Activated naive CD4-positive, alpha-beta T cell treated with anti-CD3 and anti-CD28 coated beads, Interleukin-2, amount 50 U/mL, for 72 hours (primary cell): ENCODE measurements around the gene KLRK1. TPM values are rescaled to one million over a fixed set of nuclear protein-coding genes. Genes with fewer than 3 reads are reported as not detected.
"Not testable (repeated sequence)": the region's sequence is repeated elsewhere in the genome, so short reads cannot be mapped to it uniquely, and the experiment has no call there.

ENCODE experiments used
- ATAC-seq, 2 donors: fragments of 150-1000 bp; cut with Tn5 transposase; 2 replicates each; pipeline ENCODE4 v1.10.0; 2021; ENCODE audit warnings: mild to moderate bottlenecking in 2 of 2, moderate library complexity in 2 of 2
- DNase-seq, 2 donors: peaks; one replicate each; pipeline ENCODE4 v3.0.0; 2021 to 2022; ENCODE audit warnings: low spot score in 2 of 2
- H3K27ac Mint-ChIP-seq, 2 donors: one replicate each; pipeline ENCODE4 v1.8.0; 2022; ENCODE audit warnings: mild to moderate bottlenecking in 2 of 2, mixed read lengths in 2 of 2
- H3K36me3 Mint-ChIP-seq, 2 donors: one replicate each; pipeline ENCODE4 v1.8.0; 2022; ENCODE audit warnings: mixed read lengths in 2 of 2
- H3K9me3 Mint-ChIP-seq, 2 donors: one replicate each; pipeline ENCODE4 v1.8.0; 2022; ENCODE audit warnings: mixed read lengths in 2 of 2
- total RNA-seq, 2 donors: library from RNA; stranded (reverse); gene quantifications; one replicate each; pipeline ENCODE4 v1.2.3, GENCODE V29; 2022

KLRK1 gene
- total RNA-seq, result 1 to 10 TPM in 1 of 2 donors, under 1 TPM in 1; 0.39 to 2.8 TPM

DNA sequence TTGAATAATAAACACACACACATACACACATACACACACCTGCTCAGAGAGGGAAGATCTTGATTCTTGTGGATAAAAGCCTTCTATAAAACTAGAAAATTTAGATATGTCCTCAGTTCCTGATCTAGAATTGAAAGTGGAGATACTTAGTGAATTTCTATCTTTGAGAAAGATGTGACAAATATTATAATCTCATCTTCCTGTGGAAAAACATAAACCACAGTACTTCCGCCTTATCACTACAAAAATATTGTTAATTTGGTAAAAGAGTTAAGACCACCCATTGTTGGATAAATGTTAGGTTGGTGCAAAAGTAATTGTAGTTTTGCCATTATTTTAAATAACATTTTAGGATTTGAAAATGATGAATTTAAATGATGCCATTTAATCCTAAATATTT lies at the start of gene KLRK1:
Gene KLRK1 (minus strand): TSS at position 138 of the 400 bp plus-strand sequence. CDS start 1,231 bp downstream, outside the sequence.
- DNase-seq (no peak), ATAC-seq (no peak)
- Mint-ChIP-seq H3K27ac (no peak within 1 kb of the TSS), H3K36me3 (no peaks in the 10 kb centered on the region), H3K9me3 (no peaks in the 10 kb centered on the region)

DNA sequence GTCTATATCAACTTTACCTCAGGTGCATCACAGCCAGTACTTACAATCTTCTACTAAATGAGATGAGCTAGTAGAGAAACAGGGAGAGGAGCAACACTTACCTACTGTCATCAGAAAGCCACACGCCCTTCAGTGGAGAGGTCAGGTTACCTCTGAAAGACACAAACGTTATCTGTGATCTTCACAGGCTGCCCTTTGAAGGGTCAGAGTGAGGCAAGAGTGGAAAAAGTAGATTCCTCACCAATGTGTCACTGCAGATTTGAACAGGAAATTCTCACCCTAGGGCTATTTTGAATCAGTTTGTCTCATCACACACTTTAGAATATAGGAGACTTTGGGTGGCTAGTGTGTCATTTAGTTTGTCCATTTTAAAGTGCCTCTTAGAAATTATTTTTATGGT lies 47.8 kb upstream of the KLRK1 start:
- H3K9me3 Mint-ChIP-seq, H3K36me3 Mint-ChIP-seq, DNase-seq, H3K27ac Mint-ChIP-seq: not testable (repeated sequence)
- ATAC-seq, result peak in 1 of 2 donors; percentile 65

DNA sequence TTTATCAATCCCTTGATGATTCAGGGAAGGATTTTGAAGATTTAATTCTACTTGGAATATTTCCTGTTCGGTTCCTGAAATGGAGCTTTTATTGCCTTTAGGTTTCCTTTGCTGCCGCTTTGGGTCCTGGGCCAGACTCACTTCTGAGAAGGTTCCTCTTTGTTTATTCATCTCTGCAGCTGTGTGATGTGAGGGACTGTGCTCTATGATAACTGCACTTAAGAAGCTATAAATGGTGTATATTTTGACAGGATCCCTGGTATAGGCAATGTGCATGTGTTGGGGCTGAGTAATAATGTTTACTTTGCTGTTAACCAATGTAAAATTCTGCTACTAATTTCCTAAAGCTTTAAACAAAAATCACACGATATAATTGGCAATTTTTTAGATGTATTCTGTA lies 46.0 kb upstream of the KLRK1 start, which contains the start of gene KLRC2:
Gene KLRC2 (minus strand): TSS at position 195 of the 400 bp plus-strand sequence. CDS start 24 bp downstream, at position 171.
- H3K36me3 Mint-ChIP-seq, DNase-seq, ATAC-seq, H3K27ac Mint-ChIP-seq, H3K9me3 Mint-ChIP-seq: not testable (repeated sequence)

DNA sequence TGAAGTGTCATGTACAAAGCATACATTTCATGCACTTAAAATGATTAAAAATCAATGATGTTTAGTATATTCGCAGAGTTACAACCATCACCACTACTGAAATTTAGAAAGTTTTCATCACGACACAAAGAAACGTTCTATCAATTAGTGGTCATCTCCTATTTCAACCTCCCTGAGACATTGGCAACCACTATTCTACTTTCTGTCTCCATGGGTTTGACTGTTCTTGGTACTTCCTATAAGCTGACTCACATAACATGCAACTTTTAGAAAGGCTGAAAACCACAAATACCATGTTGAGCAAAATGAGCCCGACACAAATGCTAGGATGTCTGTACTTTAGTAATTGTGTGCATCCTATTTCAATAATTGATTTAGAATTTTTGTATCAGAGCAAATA lies 40.8 kb upstream of the KLRK1 start:
- not testable (repeated sequence) for ATAC-seq, DNase-seq, H3K9me3 Mint-ChIP-seq, H3K27ac Mint-ChIP-seq, H3K36me3 Mint-ChIP-seq

DNA sequence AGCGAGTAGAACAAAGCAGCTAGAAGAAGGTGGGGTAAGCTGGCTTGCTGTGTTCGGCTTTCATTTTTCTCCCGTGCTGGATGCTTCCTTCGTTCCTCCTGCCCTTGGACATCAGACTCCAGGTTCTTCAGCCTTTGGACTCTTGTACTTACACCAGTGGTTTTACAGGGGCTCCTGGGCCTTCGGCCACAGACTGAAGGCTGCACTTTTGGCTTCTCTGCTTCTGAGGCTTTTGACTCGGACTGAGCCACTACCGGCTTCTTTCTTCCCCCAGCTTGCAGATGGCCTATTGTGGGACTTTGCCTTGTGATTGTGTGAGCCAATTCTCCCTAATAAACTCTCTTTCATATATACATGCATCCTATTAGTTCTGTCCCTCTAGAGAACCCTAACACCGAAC lies 36.1 kb upstream of the KLRK1 start:
- not testable (repeated sequence) for H3K9me3 Mint-ChIP-seq, ATAC-seq, DNase-seq, H3K27ac Mint-ChIP-seq, H3K36me3 Mint-ChIP-seq

DNA sequence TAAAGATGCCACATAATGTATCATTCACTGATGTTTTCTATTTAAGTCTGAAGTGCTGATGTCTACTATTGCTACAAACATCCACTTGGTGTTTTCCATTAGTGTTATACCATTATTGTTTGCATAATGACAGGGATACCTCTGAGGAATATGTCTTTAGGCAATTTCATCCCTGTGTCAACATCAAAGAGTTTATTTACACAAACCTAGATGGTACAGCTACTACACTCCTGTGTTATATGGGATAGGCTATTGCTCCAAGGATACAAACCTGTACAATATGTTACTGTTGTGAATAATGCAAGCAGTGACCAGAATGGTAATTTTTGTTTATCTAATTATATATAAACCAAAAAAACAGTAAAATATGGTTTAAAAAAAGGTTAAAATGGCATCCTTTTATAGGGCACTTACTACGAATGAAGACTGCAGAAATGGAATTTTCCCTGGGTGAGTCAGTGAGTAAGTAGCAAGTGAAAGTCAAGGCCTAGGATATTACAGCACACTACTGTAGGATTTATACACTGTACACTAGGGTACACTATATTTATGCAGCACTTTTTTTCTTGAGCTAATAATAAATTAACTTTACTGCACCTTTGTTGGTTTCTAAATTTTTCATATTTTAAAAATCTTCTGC lies 34.5 kb upstream of the KLRK1 start:
- not testable (repeated sequence) for ATAC-seq, H3K27ac Mint-ChIP-seq, H3K36me3 Mint-ChIP-seq, H3K9me3 Mint-ChIP-seq, DNase-seq

DNA sequence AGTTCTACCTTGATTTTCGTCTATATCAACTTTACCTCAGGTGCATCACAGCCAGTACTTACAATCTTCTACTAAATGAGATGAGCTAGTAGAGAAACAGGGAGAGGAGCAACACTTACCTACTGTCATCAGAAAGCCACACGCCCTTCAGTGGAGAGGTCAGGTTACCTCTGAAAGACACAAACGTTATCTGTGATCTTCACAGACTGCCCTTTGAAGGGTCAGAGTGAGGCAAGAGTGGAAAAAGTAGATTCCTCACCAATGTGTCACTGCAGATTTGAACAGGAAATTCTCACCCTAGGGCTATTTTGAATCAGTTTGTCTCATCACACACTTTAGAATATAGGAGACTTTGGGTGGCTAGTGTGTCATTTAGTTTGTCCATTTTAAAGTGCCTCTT lies 32.3 kb upstream of the KLRK1 start:
- peak in 1 of 2 donors; percentile 79 for ATAC-seq
- not testable (repeated sequence) for H3K9me3 Mint-ChIP-seq, H3K27ac Mint-ChIP-seq, H3K36me3 Mint-ChIP-seq, DNase-seq

DNA sequence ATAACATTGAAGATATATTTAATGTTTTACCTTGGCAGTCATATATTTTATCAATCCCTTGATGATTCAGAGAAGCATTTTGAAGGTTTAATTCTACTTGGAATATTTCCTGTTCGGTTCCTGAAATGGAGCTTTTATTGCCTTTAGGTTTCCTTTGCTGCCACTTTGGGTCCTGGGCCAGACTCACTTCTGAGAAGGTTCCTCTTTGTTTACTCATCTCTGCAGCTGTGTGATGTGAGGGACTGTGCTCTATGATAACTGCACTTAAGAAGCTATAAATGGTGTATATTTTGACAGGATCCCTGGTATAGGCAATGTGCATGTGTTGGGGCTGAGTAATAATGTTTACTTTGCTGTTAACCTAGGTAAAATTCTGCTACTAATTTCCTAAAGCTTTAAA lies 30.5 kb upstream of the KLRK1 start, which contains the start of gene KLRC3:
Gene KLRC3 (minus strand): TSS at position 262 of the 400 bp plus-strand sequence. CDS start 45 bp downstream, at position 217.
- not testable (repeated sequence) for ATAC-seq, H3K27ac Mint-ChIP-seq, H3K9me3 Mint-ChIP-seq, H3K36me3 Mint-ChIP-seq, DNase-seq

DNA sequence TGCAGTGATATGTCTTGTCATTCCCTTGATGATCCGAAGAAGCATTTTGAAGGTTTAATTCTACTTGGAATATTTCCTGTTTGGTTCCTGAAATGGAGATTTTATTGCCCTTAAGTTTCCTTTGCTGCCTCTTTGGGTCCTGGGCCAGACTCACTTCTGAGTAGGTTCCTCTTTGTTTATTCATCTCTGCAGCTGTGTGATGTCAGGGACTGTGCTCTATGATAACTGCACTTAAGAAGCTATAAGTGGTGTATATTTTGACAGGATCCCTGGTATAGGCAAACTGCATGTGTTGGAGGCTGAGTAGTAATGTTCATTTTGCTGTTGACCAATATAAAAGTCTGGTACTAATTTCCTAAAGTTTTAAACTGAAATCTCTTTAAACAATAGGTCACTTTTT lies 19.6 kb upstream of the KLRK1 start, which contains the start of gene KLRC4:
Gene KLRC4 (minus strand): TSS at position 366 of the 400 bp plus-strand sequence. CDS start 182 bp downstream, at position 184.
- H3K27ac Mint-ChIP-seq, result no peak within 1 kb of the TSS
- ATAC-seq, result no peak
- no peak for DNase-seq
- H3K36me3 Mint-ChIP-seq, result no peaks in the 10 kb centered on the region
- H3K9me3 Mint-ChIP-seq, result no peaks in the 10 kb centered on the region

DNA sequence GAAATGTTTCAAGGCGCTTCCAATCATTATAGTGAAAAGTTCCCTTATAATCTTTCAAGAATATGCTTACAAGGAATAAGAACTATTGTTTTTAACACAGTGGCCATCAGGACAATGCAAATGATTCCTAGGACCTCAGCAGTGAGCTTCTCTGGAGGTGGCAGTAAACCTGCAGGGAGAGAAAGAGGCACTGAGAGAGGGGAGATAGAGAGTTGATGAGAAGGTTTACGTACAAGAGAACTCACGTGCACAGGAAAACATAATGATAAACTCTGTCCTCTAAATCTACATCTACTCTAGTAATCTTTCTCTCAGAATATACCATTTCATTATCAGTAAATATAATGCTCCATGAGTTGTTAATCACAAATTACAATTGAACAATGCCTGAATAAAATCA lies 19.0 kb upstream of the KLRK1 start:
- Mint-ChIP-seq H3K9me3 (no peaks in the 10 kb centered on the region), H3K36me3 (no peaks in the 10 kb centered on the region), H3K27ac (no peak overlapping the region)
- ATAC-seq (no peak), DNase-seq (no peak)

DNA sequence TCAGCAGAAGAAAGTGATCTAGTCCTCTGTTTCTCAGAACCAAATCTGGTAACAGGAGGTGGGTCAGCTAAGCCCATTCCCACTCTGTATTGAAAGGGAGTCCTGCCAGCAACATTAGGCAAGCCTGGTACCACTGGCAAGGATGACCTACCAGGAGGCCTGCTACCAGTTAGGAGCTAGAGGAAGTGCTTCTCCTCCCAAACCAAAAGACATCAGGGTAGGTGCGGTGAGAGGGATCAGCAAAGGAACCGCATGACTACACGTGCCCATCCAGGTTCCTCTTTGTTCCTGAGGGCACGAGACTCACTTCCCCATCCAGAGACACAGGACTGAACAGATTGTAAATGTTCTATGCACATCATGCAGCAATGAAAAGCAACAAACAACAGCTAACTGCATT lies 16.9 kb upstream of the KLRK1 start:
- DNase-seq, result no peak
- no peak for ATAC-seq
- no peaks in the 10 kb centered on the region for H3K36me3 Mint-ChIP-seq
- H3K27ac Mint-ChIP-seq, result no peak overlapping the region
- H3K9me3 Mint-ChIP-seq, result no peaks in the 10 kb centered on the region

DNA sequence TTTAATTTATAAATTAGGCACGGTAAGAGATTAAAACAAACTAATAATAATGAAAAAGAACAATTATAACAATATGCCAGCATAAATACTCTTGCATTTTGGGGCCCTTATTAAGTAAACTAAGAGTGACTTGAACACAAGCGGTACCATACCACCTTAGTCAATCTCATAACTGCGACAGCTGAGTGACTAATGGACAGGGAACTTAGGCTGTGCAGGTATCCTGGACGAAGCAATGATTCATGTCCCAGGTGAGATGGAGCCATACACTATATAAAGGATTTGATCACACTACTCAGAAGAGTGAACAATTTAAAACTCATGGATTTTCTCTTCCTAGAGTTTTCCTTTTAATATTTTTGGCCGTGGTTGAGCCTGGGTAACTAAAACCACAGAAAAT lies 15.5 kb upstream of the KLRK1 start:
- no peaks in the 10 kb centered on the region for H3K9me3 Mint-ChIP-seq
- no peaks in the 10 kb centered on the region for H3K36me3 Mint-ChIP-seq
- H3K27ac Mint-ChIP-seq, result no peak overlapping the region
- ATAC-seq (no peak), DNase-seq (no peak)

DNA sequence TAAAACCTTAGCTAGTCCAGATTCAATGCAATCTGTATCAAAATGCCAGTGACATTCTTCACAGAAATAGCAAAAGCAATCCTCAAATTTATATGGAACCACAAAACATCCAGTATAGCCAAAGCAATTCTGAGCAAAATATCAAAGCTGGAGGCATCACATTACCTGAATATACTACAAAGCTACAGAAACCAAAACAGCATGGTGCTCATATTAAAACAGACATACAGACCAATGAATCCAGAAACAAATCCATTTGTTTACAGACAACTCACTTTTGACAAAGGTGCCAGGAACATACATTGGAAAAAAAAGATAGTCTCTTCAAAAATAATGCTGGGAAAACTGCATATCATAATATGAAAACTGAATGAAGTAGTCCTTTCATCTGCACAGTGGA lies 15.0 kb upstream of the KLRK1 start:
- Mint-ChIP-seq H3K36me3 (no peaks in the 10 kb centered on the region), H3K9me3 (no peaks in the 10 kb centered on the region), H3K27ac (no peak overlapping the region)
- DNase-seq (no peak), ATAC-seq (no peak)

DNA sequence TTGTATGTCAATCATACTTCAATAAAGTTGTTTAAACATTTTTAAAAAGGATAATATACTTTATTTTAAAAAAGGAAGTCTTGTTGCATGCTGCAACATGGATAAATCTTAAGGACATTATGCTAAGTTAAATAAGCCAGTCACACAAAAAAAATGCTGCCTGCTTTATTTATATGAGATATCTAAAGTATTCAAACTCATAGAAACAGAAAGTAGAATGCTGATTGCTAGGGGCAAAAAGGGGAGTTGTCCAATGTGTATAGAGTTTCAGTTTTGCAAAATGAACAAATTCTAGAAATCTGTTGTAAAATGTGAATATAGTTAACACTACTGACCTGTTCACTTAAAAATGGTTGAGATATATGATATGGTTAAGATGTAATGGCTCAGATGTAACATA lies 11.0 kb upstream of the KLRK1 start:
- DNase-seq (no peak), ATAC-seq (no peak)
- Mint-ChIP-seq H3K9me3 (no peaks in the 10 kb centered on the region), H3K27ac (no peak overlapping the region), H3K36me3 (no peaks in the 10 kb centered on the region)

DNA sequence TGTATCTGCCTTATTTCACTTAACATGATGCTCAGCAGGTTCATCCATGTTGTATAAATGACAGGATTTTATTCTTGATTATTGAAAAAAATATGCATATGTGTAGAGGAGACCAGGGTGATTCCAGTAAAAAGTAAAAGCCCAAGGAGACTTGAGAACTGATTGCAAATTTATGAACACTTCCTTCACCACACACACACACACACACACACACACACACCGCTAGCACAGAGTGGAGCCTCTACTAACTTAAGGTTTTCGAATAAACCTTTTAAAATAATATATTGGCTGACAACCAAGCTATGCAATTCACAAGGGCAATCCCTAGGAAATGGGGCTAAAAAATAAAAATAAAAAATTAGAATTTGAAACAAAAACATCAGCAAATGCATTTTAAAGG lies 8.3 kb upstream of the KLRK1 start:
- Mint-ChIP-seq H3K9me3 (no peaks in the 10 kb centered on the region), H3K27ac (no peak overlapping the region), H3K36me3 (no peaks in the 10 kb centered on the region)
- DNase-seq, result no peak
- no peak for ATAC-seq

DNA sequence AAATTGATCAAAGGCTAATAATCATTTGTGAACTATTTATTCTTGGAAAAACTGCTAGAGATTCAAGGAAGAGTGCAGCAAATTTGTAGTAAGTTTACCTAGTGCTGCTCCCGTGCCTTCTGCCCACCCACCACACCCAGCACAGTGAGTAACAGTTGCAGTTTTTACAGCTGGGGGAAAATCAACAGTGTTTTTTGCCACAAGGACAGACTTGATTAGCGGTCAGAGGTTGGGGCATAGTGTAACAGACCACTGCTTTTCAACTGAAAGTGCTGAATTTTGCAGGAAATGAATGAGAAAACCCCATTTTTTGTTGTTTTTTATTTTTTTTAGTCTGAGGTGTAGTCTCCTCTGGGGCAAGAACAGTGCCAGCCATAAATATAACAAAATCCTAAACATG lies 7.5 kb upstream of the KLRK1 start:
- Mint-ChIP-seq H3K36me3 (no peaks in the 10 kb centered on the region), H3K9me3 (no peaks in the 10 kb centered on the region), H3K27ac (no peak overlapping the region)
- DNase-seq (no peak), ATAC-seq (no peak)

DNA sequence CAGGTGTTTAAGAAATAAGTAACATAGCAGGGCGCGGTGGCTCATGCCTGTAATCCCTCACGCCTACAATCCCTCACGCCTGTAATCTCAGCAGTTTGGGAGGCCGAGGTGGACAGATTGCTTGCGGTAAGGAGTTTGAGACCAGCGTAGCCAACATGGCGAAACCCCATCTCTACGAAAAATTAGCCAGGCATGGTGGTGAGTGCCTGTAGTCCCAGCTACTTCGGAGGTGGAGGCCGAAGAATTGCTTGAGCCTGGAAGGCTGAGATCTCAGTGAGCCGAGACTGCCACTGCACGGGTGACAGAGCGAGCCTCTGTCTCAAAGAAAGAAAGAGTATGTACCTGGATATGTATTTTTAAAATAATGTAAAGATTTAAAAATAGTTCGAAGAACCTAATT lies 6.3 kb upstream of the KLRK1 start:
- not testable (repeated sequence) for H3K9me3 Mint-ChIP-seq, H3K27ac Mint-ChIP-seq, H3K36me3 Mint-ChIP-seq, ATAC-seq, DNase-seq

DNA sequence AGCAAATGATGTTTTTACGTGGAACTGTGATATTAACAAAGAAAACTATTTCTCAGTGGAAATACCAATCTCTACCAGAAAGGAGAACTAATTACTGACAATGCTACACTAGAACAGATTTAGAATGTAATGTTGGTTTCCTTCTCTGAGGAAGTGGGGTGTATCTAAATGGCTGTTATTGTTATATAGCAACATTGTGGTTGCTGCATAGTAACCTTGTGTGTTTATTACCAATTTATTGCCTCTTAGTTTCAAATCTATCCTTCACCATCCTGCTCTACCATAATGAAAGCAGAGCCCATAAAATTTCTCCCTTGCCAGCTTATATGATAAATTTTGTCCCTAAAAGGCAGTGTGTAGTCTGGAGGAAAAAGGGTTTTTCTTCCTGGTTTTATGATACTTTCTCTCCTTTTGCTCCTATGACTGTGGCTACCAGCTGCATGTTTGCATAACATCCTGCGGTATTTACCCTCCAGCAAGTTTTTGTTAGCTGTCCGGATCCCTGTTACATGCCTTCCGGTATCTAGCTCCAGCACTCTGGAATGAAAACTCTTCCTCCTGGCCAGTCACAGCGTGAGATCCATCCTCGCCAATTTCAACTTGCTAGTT lies 5.7 kb upstream of the KLRK1 start:
- ATAC-seq (peak in 1 of 2 donors; percentile 37), DNase-seq (no peak)
- H3K9me3 Mint-ChIP-seq, result no peaks in the 10 kb centered on the region
- H3K36me3 Mint-ChIP-seq, result no peaks in the 10 kb centered on the region
- no peak overlapping the region for H3K27ac Mint-ChIP-seq
